ENCODE results near the gene MAVS.

MAVS gene

DNA sequence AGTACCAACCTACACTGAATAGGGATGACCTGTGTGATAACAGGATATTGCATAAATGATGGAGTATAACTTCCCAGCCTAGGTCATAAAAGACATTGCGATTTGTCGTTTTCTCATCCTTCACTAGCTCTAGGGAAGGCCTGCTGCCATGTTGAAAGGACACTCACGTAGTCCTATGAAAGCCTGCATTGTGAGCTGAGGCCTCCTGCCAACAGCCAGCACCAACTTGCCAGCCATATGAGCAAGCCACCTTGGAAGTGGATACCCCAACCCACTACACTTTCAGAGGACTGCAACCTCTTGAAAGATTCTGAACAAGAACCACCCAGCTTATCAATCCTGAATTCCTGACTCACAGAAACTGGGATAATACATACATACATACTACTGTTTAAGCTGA is 39.1 kb downstream of the MAVS start:
- TF ChIP-seq, protein P1, sequence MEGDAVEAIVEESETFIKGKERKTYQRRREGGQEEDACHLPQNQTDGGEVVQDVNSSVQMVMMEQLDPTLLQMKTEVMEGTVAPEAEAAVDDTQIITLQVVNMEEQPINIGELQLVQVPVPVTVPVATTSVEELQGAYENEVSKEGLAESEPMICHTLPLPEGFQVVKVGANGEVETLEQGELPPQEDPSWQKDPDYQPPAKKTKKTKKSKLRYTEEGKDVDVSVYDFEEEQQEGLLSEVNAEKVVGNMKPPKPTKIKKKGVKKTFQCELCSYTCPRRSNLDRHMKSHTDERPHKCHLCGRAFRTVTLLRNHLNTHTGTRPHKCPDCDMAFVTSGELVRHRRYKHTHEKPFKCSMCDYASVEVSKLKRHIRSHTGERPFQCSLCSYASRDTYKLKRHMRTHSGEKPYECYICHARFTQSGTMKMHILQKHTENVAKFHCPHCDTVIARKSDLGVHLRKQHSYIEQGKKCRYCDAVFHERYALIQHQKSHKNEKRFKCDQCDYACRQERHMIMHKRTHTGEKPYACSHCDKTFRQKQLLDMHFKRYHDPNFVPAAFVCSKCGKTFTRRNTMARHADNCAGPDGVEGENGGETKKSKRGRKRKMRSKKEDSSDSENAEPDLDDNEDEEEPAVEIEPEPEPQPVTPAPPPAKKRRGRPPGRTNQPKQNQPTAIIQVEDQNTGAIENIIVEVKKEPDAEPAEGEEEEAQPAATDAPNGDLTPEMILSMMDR (IDR thresholded peaks at IDR 0.05; ENCODE audit: low read length, missing control alignments), result no peak
- H3K4me3 ChIP-seq (replicated peaks; ENCODE audit: low read depth, low read length), result no peak overlapping the region
- no peak for DNase-seq (ENCODE audit: low read depth)

DNA sequence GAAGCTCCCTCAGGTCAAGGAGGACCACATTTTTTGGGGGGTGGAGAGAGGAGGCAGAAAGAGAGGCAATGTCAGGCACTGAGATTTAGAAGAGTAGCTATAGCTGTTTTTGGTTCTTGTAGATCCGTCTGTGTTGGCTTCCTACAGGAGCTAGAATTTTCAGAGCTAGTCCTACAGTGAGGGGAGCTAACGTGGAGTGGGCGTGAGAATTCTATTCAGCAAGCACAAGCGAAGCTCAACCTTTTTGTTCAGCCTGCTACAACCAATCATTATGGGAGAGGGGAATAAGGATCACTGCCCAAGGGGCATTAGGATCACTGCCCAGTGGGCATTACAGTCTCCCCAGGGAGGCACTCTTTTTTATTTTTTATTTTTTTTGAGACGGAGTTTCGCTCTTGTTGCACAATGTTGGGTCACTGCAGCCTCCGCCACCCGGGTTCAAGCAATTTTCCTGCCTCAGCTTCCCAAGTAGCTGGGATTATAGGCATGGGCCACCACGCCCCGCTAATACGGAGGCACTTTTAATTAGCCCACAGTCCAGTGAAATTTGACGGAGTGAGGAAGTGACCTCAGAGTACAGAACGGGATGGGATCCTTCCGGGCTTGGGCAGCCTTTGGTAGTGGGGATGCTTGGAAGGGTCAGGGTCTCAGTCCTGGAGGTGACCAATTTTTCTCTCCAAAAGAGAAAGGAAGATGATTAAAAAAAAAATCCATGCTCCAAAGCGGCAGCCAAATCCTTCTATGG is 41.4 kb downstream of the MAVS start:
- TF ChIP-seq, protein P1 (IDR thresholded peaks at IDR 0.05; ENCODE audit: low read length, missing control alignments), result no peak
- peak overlapping the region; percentile 97 for H3K4me3 ChIP-seq (replicated peaks; ENCODE audit: low read depth, low read length)
- DNase-seq (ENCODE audit: low read depth), result no peak

GRCh38 chr20:3888622-3889488 is 42.2 kb downstream of the MAVS start, which contains the start of gene PANK2:
PANK2 (plus strand) TSS chr20:3889387.
- DNase-seq (ENCODE audit: low read depth), result peak; percentile 99
- H3K4me3 ChIP-seq (replicated peaks; ENCODE audit: low read depth, low read length), result peak within 1 kb of the TSS; percentile 97
- TF ChIP-seq, protein P1 (IDR thresholded peaks at IDR 0.05; ENCODE audit: low read length, missing control alignments), result peak; percentile 63

- TF ChIP-seq, protein P1 (IDR thresholded peaks at IDR 0.05; ENCODE audit: low read length, missing control alignments), result no peak
- DNase-seq (ENCODE audit: low read depth), result no peak
- peak overlapping the region; percentile 97 for H3K4me3 ChIP-seq (replicated peaks; ENCODE audit: low read depth, low read length)
These were observed 43.1 kb downstream of the MAVS start for GRCh38 chr20:3889489-3890397.

- H3K4me3 ChIP-seq (replicated peaks; ENCODE audit: low read depth, low read length), result peak overlapping the region; percentile 97
- peak; percentile 39 for DNase-seq (ENCODE audit: low read depth)
- TF ChIP-seq, protein P1 (IDR thresholded peaks at IDR 0.05; ENCODE audit: low read length, missing control alignments), result no peak
These were observed 43.7 kb downstream of the MAVS start for GRCh38 chr20:3890398-3890751.

Data from fibroblast of pulmonary artery (primary cell).